Erythroblast (primary cell): ENCODE data around the gene PPP2R2C.

ENCODE experiments used
- GATA1 ChIP-seq: IDR thresholded peaks from 2 replicates; pipeline ENCODE4 v1.6.1; 2011; ENCODE audit warnings: low read depth, mild to moderate bottlenecking, control low read depth, low read length, moderate library complexity
- POLR2A ChIP-seq: IDR thresholded peaks from 2 replicates; pipeline ENCODE4 v1.6.1; 2011; ENCODE audit warnings: mild to moderate bottlenecking, low read length

GRCh38 chr4:6450709-6451108 is 21.7 kb downstream of the PPP2R2C start:
- TF ChIP-seq GATA1 = no peak
- TF ChIP-seq POLR2A = no peak
